DOHH2 (cell line): ENCODE results near the gene COL4A2.

Source experiments
- CTCF ChIP-seq: fragments of 200-600 bp; sonication (generic); IDR thresholded peaks from one replicate; pipeline ENCODE4 v1.5.1; 2014; ENCODE audit warnings: antibody characterized with exemption, mild to moderate bottlenecking, low read depth, low read length; ENCODE audit not compliant: poor library complexity, severe bottlenecking
- EZH2phosphoT487 ChIP-seq: fragments of 200-600 bp; sonication (generic); IDR thresholded peaks from 2 replicates; pipeline ENCODE4 v1.6.1; 2017; ENCODE audit warnings: borderline replicate concordance, mild to moderate bottlenecking, antibody characterized with exemption, low read length, moderate library complexity, mixed read lengths

DNA sequence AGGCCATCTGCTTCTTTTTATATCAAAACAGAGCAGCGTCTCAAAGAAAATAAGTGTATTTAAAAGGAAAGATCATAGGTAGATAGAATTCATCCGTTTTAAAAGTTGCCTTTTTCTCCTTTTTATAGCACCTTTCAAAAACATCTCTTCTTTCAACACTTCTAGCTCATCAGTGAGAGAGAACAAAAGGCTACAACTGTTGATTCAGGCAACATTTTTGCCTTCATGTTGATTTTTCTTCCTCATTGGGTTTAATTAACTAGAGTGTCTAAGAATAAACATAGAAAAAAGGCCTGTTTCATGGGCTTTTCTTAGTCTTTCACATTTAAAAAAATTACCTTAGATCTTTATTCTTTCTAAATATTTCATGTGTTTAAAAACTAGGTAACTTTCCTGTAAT, 13.6 kb downstream of the COL4A2 start:
- TF ChIP-seq CTCF (no peak), EZH2phosphoT487 (no peak)
